DMS 273 (cell line): ENCODE data around the gene PTK7.

Experiments used
- DNase-seq: peaks from one replicate; lab custom pipeline; 2025; ENCODE audit not compliant: unreplicated experiment; lab: John Stamatoyannopoulos, UW

Gene PTK7

DNA sequence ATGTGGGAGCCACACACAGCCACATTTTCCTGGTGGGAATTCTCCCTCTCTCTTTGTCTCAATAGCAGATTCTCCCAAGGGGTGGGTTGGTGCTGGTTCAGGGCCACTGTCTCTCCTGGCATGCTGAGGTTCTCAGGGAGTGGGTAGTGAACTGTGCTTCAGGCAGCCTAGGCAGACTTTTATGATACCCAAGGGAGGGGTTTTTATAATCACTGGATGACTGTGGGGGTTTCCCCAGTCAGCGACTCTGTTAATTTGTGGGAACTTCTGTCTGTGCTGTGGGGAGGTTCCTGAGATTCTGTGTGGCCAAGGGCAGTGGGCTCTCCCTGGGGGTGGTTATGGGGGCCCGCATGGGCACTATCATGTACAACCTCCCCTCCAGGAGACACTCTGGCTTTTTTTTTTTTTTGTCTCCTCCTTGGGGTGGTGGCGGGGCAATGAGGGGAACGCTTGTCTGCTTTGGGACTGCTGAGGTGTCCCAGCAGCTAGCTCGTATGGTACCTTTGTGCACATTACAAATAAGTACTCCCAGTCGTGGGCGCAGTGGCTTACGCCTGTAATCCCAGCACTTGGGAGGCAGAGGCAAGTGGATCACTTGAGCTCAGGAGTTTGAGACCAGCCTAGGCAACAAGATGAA is 10.0 kb downstream of the PTK7 start:
- peak; percentile 45 for DNase-seq

- no peak for DNase-seq
These were observed 12.5 kb downstream of the PTK7 start for GRCh38 chr6:43088654-43089056.

- no peak for DNase-seq
These were observed 13.4 kb downstream of the PTK7 start for GRCh38 chr6:43089467-43089866.

DNA sequence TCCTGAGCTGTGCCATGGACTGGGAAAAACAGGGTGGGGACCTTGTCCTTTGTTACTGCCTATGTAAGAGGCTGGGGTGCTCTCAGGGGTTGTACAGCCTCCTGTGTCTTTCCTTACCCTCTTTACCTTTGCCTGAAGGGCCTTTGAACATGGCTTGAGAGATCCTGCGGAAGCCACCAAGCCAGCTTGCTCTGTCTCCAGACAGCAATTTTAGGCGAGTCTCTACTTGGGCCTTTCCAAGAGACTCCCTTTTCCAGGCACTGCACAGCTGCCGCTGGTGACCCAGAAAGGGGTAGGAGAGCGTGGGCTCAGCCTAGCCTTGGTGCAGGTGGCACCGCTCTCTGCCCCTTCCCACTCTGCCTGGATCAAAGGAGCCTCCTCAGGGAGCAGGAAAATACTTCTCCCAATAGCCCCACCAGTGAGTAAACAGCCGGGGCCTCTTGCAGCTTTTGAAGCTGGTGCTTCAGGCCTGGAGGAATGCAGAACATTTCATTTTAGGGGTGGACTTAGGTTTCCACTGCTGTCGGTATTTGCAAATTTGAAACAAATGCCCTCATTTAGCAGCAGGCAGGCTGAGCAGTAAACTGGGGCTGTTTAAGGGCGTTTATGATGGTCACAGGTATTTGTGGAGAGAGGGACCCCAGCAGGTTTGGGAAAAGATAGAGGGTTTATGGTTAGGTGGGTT is 13.9 kb downstream of the PTK7 start:
- DNase-seq = peak; percentile 51

DNA sequence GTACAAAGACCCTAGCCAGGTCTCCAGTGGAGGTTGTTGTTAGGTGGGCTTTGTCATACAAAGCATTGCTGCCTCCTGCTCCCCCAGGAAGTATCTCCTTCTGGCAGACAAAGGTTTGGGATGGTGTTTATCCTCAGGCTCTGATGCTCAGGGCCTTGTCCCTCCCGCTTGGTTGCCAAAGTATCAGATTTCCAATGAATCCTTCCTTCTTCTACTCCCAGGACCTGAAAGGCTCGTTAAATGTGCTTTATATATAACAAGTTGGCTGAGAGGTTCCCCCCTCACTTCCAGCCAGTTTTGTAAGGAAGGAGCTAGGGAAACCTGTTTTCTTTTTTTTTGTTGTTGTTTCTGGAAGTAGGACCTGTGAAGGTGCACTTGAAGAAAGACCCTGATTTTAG is 14.4 kb downstream of the PTK7 start:
- DNase-seq = peak; percentile 57

- no peak for DNase-seq
These were observed 14.9 kb downstream of the PTK7 start for GRCh38 chr6:43091020-43091419.

GRCh38 chr6:43091436-43091991 is 15.4 kb downstream of the PTK7 start:
- DNase-seq = no peak

DNA sequence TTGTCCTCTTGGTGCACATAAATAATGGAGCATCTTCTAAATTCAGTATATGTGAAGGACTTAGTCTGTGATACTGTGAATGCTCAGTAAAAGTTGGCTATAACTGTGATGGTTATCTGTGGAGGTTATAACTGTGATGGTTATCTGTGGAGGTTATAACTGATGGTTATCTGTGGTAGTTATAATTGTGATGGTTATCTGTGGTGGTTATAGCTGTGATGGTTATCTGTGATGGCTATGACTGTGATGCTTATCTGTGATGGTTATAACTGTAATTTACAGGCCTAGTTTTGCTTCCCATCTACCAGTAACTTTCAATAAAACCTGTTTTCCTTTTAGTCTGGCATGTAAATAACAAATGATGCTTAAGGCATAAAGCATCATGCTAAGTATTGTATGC is 16.5 kb downstream of the PTK7 start:
- DNase-seq = no peak

DNA sequence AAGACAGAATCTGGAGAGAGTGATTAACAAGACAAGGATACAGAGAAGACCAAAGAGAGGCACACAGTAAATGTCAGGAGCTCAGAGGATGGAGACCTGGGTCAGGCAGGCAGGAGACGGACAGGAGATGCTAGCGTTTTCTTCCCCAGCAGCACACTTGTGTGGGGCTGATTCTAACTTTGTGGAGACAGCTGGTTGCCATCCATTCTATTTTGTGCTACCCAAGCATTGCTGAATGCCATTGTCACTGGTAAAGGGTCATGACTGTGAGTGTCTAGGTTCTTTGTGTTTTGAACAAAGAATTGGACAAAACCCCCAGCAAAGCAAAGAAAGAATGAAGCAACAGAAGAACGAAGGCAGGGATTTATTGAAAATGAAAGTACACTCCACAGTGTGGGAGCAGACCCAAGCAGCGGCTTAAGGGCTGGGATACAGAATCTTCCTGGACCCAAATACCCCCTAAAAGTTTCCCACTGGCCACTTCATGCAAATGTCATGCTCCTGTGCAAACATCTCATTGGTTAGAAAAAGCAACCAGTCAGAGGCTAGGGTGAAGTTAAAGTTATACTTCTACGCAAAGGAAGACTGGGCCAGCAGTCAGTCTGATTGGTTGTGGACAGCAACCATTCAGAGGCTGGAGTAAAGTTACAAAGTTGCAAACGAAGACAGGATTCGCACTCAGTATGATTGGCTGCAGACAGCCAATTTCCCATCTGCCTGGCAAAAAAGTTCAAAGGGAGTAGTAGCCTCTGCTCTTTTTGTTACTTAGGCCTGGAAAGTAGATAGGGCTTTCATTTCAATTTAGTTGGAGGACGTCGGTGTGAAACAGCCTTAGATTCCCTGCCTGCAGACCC is 17.5 kb downstream of the PTK7 start:
- no peak for DNase-seq

DNA sequence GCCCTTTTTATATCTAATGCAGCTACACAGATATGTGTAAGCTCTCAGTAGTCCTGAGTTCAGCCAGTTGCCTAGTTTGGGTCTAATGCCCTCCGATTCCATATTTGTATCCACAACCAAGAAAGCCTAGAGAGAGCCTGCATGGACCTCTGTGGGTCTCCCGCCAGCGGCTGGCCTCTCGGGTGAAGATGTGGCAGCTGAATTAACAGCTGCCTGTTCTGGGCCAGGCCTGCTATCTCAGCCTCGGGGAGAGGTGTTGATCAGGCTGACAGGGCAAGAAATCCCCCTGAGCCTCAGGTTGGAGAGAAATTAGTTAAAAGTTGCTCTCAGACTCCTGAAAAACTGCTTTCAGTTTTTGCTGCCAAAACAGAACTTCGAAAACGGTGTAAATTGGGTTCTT is 19.8 kb downstream of the PTK7 start:
- DNase-seq = peak; percentile 54

GRCh38 chr6:43096451-43097097 is 20.5 kb downstream of the PTK7 start:
- peak; percentile 67 for DNase-seq

- DNase-seq = no peak
These were observed 21.0 kb downstream of the PTK7 start for GRCh38 chr6:43097098-43097489.

- DNase-seq = no peak
These were observed 21.4 kb downstream of the PTK7 start for GRCh38 chr6:43097502-43097901.

DNA sequence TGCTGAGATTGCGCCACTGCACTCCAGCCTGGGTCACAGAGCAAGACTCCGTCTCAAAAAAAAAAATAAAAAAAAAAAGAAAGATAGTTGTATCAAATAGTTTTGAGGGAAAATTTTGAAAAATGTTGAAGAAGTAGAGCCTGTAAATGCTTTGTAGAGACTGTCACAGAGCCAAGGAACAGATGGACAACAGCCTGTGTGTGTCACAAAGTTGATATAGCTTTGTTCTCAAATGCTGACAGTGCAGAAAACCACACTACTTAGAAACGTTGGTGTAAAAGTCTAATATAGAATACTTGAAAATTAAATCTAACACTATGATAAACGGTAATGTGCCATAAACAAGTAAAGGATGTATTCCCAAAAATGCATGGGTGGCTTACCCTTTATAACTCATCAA is 25.4 kb downstream of the PTK7 start:
- DNase-seq = peak; percentile 55

DNA sequence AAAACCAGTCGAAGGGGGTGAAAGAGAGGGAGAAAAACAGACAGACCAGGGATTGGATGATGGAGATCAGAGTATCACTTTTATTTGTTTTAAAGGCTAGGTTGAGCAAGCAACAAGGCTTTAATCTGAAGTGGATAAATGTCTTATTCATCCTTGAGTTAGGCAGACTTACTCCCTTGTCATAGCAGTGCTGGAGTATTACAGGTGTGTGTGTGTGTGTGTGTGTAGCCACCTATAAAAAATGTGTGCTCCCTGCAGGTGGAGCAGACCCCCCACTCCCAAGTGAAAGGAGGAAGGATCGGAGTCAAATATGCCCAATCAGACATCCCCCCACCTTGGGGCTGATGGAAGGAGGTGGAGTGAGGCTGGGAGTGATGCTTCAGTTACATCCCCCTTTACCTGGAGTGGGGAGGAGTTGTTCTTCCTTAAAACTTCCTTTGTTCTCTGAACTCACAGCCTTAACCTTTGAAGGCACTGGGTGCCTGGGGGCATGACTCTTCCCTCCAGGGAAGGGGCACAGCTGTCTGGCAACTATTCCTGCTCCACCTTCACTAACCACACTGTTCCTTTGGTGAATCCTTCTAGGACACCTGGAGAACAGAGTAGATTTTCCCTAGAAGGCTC is 27.3 kb downstream of the PTK7 start:
- no peak for DNase-seq

DNA sequence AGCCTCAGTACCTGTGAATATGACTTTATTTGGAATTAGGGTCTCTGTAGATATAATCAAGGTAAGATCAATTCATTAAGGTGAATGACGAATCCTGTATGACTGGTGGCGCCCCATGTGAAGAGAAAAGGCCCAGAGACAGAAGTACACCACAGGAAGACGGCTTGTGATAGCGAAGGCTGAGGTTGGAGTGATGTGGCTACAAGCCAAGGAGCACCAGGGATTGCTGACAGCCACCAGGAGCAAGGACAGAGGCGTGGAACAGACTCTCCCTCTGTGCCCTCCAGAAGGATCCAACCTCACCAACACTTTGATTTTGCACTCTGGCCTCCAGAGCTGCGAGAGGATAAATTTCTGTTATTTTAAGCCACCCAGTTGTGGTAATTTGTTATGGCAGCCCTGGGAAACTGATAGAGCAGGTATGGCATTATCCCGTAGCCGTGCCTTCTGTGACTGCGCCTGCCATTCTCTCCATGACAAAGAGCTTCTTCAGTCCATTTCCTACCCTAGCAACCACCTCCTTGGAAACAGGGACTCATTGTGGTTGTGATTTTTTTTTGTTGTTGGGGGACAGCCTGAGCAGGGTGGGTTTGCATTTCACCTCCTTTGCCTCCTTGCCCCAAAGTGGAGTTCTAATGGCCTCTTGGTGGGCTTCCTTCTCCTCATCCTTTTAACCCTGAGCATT is 29.6 kb downstream of the PTK7 start:
- no peak for DNase-seq

DNA sequence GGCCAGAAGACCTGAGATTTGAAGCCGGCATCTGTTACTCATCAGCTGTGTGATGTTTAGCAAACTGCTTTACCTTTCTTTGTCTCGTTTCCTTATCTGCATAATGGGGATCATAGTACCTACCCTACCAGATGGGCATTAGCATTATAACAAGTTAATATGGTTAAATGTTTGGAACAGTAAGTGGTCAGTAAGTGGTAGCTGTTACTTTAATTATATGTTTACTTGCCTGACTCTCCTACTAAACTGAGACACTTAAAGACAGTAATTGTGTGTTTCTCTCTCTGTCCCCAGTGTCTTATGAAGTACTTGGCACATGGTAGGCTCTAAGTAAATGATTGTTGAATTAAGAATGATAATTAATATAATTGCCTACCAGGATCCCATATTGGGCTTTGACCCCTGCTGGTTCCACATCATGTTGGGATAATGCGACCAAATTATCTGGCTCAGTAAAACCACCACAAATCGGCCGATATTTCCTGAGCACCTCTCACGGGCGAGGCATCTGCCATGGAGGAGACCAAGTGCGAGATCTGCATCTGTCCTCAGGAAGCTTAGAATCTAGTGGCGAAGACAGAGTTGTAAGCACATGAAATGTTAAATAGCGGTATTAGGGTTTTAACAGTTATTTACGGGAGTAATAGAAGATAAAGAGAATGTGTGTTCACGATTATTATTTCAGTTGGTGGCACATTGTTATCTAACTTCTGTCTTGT is 31.4 kb downstream of the PTK7 start:
- DNase-seq = peak; percentile 85

GRCh38 chr6:43113431-43114260 is 37.5 kb downstream of the PTK7 start:
- peak; percentile 77 for DNase-seq

DNA sequence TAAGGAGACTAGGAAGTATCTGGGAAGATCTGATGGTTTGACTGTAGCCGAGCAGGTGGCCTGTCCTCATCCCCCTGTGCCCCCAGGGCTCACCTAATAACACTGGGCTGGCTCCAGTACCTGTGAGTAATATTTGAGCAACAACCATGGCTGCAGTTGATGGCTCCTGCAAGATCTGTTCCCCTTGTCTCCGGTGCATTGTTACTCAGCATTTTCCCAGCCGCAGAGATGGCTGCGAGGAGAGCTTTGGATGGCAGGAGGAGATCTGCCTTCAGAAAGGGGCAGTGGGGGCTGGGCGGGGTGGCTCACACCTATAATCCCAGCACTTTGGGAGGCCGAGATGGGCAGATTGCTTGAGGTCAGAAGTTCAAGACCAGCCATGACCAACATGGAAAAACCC is 39.3 kb downstream of the PTK7 start:
- DNase-seq = no peak
